B cell (primary cell): Measurements from ENCODE around the gene NPTXR. TPM values are rescaled to one million over a fixed set of nuclear protein-coding genes. Genes with fewer than 3 reads are reported as not detected.

Source experiments
- ATAC-seq: fragments of 200-7000 bp; cut with Tn5 transposase; one replicate; pipeline ENCODE4 v1.10.0; 2021; ENCODE audit warnings: low read depth, mild to moderate bottlenecking, moderate number of reproducible peaks, moderate library complexity
- CTCF ChIA-PET: fragments of 350-600 bp; sonication (Branson Sonifier 250); formaldehyde crosslinking; loops from one replicate; lab custom pipeline; 2021; ENCODE audit warnings: antibody characterized with exemption, inconsistent platforms; lab: Charles Lee
- POLR2A ChIA-PET: fragments of 350-600 bp; sonication (Branson Sonifier 250); formaldehyde crosslinking; loops from one replicate; lab custom pipeline; 2021; ENCODE audit warnings: antibody characterized with exemption; lab: Charles Lee
- DNase-seq: peaks from one replicate; pipeline ENCODE4 v3.0.0; 2013
- H2AFZ ChIP-seq: 2 replicates; pipeline ENCODE4 v1.6.1; 2012; ENCODE audit warnings: mild to moderate bottlenecking, low read depth, low read length; ENCODE audit not compliant: insufficient read depth, poor library complexity, severe bottlenecking
- H3K27ac ChIP-seq, 2 donors: 1 replicate in 1 of 2; 2 replicates in 1 of 2; pipeline ENCODE4 v1.5.1; 2012 to 2013; ENCODE audit warnings: low read length in 2 of 2, mild to moderate bottlenecking in 2 of 2, moderate library complexity in 1 of 2
- H3K27me3 ChIP-seq, 4 experiments: fragments of 200-600 bp in 1 of 4; sonication (generic) in 1 of 4; replicated peaks in 1 of 4; 1 replicate in 2 of 4; 2 replicates in 2 of 4; pipeline versions ENCODE4 v1.6.1 to v1.7.0; 2013 to 2016; ENCODE audit warnings: low read length in 3 of 4, mild to moderate bottlenecking in 2 of 4, mixed read lengths in 1 of 4, moderate library complexity in 1 of 4; ENCODE audit not compliant: insufficient read depth in 4 of 4, control insufficient read depth in 3 of 4; ENCODE audit errors: control extremely low read depth in 1 of 4
- H3K36me3 ChIP-seq, 2 experiments: replicated peaks in 1 of 2; 1 replicate in 1 of 2; 2 replicates in 1 of 2; pipeline versions ENCODE4 v1.6.1 to v1.7.1; 2013; ENCODE audit warnings: low read length in 1 of 2; ENCODE audit not compliant: insufficient read depth in 2 of 2, control insufficient read depth in 1 of 2; ENCODE audit errors: control extremely low read depth in 1 of 2, extremely low read depth in 1 of 2
- H3K4me1 ChIP-seq, 2 donors: fragments of 200-600 bp in 1 of 2; sonication (generic) in 1 of 2; 1 replicate in 1 of 2; 2 replicates in 1 of 2; pipeline versions ENCODE4 v1.5.1 to v1.6.1; 2013 to 2017; ENCODE audit warnings: low read length in 2 of 2; ENCODE audit not compliant: control insufficient read depth in 2 of 2, insufficient read depth in 2 of 2
- H3K4me2 ChIP-seq: replicated peaks from 2 replicates; pipeline ENCODE3; 2012; ENCODE audit warnings: mild to moderate bottlenecking, low read depth, low read length; ENCODE audit not compliant: poor library complexity, severe bottlenecking
- H3K4me3 ChIP-seq, 5 experiments: fragments of 200-600 bp in 1 of 5; sonication (generic) in 1 of 5; 1 replicate in 3 of 5; 2 replicates in 2 of 5; pipeline versions ENCODE4 v1.5.1 to v1.7.0; 2011 to 2016; ENCODE audit warnings: low read length in 4 of 5, mild to moderate bottlenecking in 4 of 5, low read depth in 2 of 5, control low read depth in 1 of 5, moderate library complexity in 1 of 5; ENCODE audit not compliant: insufficient read depth in 1 of 5; ENCODE audit errors: control extremely low read depth in 1 of 5, extremely low read depth in 1 of 5
- H3K79me2 ChIP-seq: fragments of 200-600 bp; sonication (generic); one replicate; pipeline ENCODE4 v1.6.0; 2016; ENCODE audit warnings: low read length; ENCODE audit not compliant: control insufficient read depth, insufficient read depth
- H3K9ac ChIP-seq: fragments of 200-600 bp; sonication (generic); 2 replicates; pipeline ENCODE4 v1.6.1; 2017; ENCODE audit warnings: mild to moderate bottlenecking, low read length, moderate library complexity
- H3K9me3 ChIP-seq, 3 donors: one replicate each; pipeline versions ENCODE4 v1.6.1 to v1.7.1; 2013; ENCODE audit warnings: low read length in 2 of 3; ENCODE audit not compliant: control insufficient read depth in 2 of 3, insufficient read depth in 1 of 3; ENCODE audit errors: control extremely low read depth in 1 of 3
- H4K20me1 ChIP-seq: 2 replicates; pipeline ENCODE4 v1.6.0; 2012; ENCODE audit warnings: mild to moderate bottlenecking, low read length; ENCODE audit not compliant: insufficient read depth, control insufficient read depth, poor library complexity, severe bottlenecking
- H3K27ac Mint-ChIP-seq: one replicate; pipeline ENCODE4 v1.8.0; 2021; ENCODE audit warnings: mixed read lengths
- H3K27me3 Mint-ChIP-seq: one replicate; pipeline ENCODE4 v1.8.0; 2021; ENCODE audit warnings: mixed read lengths
- H3K4me1 Mint-ChIP-seq: one replicate; pipeline ENCODE4 v1.8.0; 2021; ENCODE audit warnings: mixed read lengths
- H3K4me3 Mint-ChIP-seq: one replicate; pipeline ENCODE4 v1.8.0; 2021; ENCODE audit warnings: mixed read lengths
- H3K9me3 Mint-ChIP-seq: one replicate; pipeline ENCODE4 v1.8.0; 2022; ENCODE audit warnings: mixed read lengths; ENCODE audit not compliant: insufficient read depth
- EZH2 ChIP-seq: IDR thresholded peaks from 2 replicates; pipeline ENCODE4 v1.6.1; 2012; ENCODE audit warnings: borderline replicate concordance, low read depth, mild to moderate bottlenecking, moderate library complexity, low read length; ENCODE audit not compliant: insufficient read depth, poor library complexity, severe bottlenecking
- WGBS: methylation state at CpG from one replicate; pipeline ENCODE4 v1.1.5; 2013; ENCODE audit warnings: missing lambda C conversion rate; ENCODE audit not compliant: insufficient coverage; 5-methylcytosine and 5-hydroxymethylcytosine counted together
- intact Hi-C: fragments of 100-400 bp; cut with micrococcal nuclease; formaldehyde crosslinking; loops from one replicate; pipeline ENCODE4 v1.10.0; 2022
- polyA plus RNA-seq: library from polyadenylated mRNA; depleted of rRNA; stranded (reverse); fragments of >200 nt; gene quantifications from 2 replicates; pipeline ENCODE4 v1.2.3, GENCODE V29; 2012
- total RNA-seq, 2 donors: library from RNA; stranded (reverse); fragments of 120-200 nt in 1 of 2; gene quantifications; 1 replicate in 1 of 2; 2 replicates in 1 of 2; pipeline versions ENCODE4 v1.2.3 to v1.2.4, GENCODE V29; 2013 to 2022
- TF ChIP-seq, protein P1 (sequence below): fragments of 200-600 bp; IDR thresholded peaks from one replicate; pipeline ENCODE4 v1.8.0; 2022; ENCODE audit warnings: antibody characterized with exemption, mild to moderate bottlenecking

Gene NPTXR
- total and polyA plus RNA-seq, 2 donors (not counting 1 experiment from before 2014, with no cell fraction given) = 0.16 to 0.71 TPM

- Mint-ChIP-seq H3K4me1 (no peaks in the 10 kb centered on the region), H3K27me3 (no peaks in the 10 kb centered on the region), H3K27ac (no peak overlapping the region), H3K4me3 (no peak overlapping the region), H3K9me3 (no peaks in the 10 kb centered on the region)
- intact Hi-C loops = no loop called here
- 86% methylated on average over 1 of the region's 3 CpGs for WGBS
- H3K4me1 ChIP-seq = no peaks in the 10 kb centered on the region
- CTCF ChIA-PET = no interaction called here
- no peak for ATAC-seq
- H3K27ac ChIP-seq = no peak overlapping the region
- no peak overlapping the region for H3K9ac ChIP-seq
- H3K4me2 ChIP-seq = no peak overlapping the region
- no peak for DNase-seq
- no peak overlapping the region for H3K4me3 ChIP-seq
- POLR2A ChIA-PET = no interaction called here
- H3K27me3 ChIP-seq = no peaks in the 10 kb centered on the region
- TF ChIP-seq EZH2 = no peak
- TF ChIP-seq, protein P1, sequence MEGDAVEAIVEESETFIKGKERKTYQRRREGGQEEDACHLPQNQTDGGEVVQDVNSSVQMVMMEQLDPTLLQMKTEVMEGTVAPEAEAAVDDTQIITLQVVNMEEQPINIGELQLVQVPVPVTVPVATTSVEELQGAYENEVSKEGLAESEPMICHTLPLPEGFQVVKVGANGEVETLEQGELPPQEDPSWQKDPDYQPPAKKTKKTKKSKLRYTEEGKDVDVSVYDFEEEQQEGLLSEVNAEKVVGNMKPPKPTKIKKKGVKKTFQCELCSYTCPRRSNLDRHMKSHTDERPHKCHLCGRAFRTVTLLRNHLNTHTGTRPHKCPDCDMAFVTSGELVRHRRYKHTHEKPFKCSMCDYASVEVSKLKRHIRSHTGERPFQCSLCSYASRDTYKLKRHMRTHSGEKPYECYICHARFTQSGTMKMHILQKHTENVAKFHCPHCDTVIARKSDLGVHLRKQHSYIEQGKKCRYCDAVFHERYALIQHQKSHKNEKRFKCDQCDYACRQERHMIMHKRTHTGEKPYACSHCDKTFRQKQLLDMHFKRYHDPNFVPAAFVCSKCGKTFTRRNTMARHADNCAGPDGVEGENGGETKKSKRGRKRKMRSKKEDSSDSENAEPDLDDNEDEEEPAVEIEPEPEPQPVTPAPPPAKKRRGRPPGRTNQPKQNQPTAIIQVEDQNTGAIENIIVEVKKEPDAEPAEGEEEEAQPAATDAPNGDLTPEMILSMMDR = no peak
- no peaks in the 10 kb centered on the region for H3K9me3 ChIP-seq
- H2AFZ ChIP-seq = no peak overlapping the region
- no peaks in the 10 kb centered on the region for H3K79me2 ChIP-seq
- H3K36me3 ChIP-seq = peaks cover 0 to 4% of the 10 kb centered on the region in 2 experiments
- H4K20me1 ChIP-seq = no peaks in the 10 kb centered on the region
Observed at GRCh38 chr22:38786631-38787030, 57.2 kb downstream of the NPTXR start.

GRCh38 chr22:38784856-38785255 is 59.0 kb downstream of the NPTXR start:
- Mint-ChIP-seq H3K4me1 (no peaks in the 10 kb centered on the region), H3K27me3 (no peaks in the 10 kb centered on the region), H3K4me3 (no peak overlapping the region), H3K9me3 (no peaks in the 10 kb centered on the region), H3K27ac (no peak overlapping the region)
- H3K4me1 ChIP-seq = no peaks in the 10 kb centered on the region
- CTCF ChIA-PET = interaction anchor here (1.4 kb wide), 1 partner anchor 189 kb away, joined by 3 read pairs; no protein-coding TSS in a partner anchor
- H3K4me2 ChIP-seq = no peak overlapping the region
- DNase-seq = no peak
- 96% methylated on average over 4 of the region's 5 CpGs for WGBS
- peaks cover 0 to 6% of the 10 kb centered on the region in 2 experiments for H3K36me3 ChIP-seq
- POLR2A ChIA-PET = interaction anchor here (0.6 to 0.7 kb wide), 2 partner anchors 680 to 1366 kb away, joined by 4 to 5 read pairs; no protein-coding TSS in a partner anchor
- no peak for ATAC-seq
- H3K9me3 ChIP-seq = no peaks in the 10 kb centered on the region
- no peak overlapping the region for H3K9ac ChIP-seq
- H3K27ac ChIP-seq = no peak overlapping the region
- no peaks in the 10 kb centered on the region for H3K27me3 ChIP-seq
- no peak for TF ChIP-seq EZH2
- H4K20me1 ChIP-seq = no peaks in the 10 kb centered on the region
- H2AFZ ChIP-seq = no peak overlapping the region
- H3K79me2 ChIP-seq = no peaks in the 10 kb centered on the region
- H3K4me3 ChIP-seq = no peak overlapping the region
- intact Hi-C loops = no loop called here
